LoVo (cell line): ENCODE measurements around the gene CHST8.
A peak's percentile ranks its signal among the peaks of the same experiment; 100 is the strongest.

ENCODE experiments used
- DNase-seq: peaks from one replicate; pipeline ENCODE4 v3.0.0-alpha.2; 2016; ENCODE audit warnings: low spot score

Gene CHST8

DNA sequence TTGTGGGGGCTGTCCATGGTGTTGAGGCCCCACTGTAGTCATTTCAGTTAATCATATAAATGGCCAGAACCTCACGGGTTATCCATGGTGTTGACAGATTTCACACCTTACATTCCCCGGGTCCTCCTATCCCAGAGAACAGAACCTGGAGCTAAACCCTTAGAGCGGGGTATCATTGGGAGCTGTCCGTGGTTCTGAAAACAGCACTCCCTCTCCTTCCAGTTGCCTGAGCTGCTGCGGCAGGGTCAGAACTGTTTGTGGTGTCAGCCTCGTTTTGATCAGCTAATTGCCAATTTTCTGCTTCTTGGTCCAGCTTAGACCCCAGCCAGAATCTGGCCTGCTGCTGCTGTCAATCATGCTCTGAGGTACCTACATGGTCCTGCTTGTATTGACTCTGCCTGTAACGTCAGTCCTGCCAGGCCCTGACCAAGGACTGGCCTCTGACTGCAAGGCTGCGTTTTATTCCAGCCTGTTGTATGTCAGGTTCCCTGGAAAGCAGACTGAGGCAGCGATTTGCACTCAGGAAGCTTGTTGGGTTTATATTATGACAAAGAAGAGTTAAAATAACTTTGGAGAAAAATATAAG lies 119.2 kb downstream of the CHST8 start:
- peak; percentile 38 for DNase-seq

DNA sequence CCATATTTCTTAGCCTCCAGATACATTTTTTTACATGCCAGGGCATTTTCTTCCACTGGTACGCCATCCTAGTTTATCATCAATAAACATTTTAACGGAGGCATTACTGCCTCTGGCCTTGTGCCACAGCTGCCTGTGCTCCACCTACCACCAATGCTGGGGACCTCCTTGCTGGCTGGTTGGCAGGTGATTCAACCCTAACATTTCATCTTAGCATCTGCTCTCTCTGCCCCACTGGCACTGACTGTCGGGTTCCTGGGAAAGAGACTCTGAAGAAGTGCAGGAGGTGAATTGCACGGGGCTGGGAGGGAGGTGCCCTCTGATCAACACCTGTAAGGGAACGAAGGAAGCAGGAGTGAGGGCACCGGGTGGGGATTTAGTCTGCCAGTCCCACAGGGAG lies 123.5 kb downstream of the CHST8 start:
- DNase-seq, result no peak

DNA sequence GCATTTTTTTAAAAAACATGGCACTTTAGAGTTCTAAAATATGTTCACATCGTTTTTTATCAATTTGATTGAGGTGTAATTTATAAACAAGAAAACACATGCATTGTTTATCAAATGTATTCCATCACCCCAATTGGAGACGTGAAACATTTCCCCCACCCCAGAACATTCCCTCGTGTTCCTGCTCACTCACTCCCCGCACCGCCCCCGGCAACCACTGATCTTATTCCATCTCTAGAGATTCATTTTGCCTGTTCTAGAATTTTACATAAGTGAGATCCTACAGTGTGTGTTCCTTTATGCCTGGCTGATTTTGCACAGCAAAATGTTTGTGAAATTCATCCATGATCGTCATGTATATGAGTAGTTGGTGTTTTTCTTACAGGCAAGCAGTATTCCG lies 124.4 kb downstream of the CHST8 start:
- no peak for DNase-seq

DNA sequence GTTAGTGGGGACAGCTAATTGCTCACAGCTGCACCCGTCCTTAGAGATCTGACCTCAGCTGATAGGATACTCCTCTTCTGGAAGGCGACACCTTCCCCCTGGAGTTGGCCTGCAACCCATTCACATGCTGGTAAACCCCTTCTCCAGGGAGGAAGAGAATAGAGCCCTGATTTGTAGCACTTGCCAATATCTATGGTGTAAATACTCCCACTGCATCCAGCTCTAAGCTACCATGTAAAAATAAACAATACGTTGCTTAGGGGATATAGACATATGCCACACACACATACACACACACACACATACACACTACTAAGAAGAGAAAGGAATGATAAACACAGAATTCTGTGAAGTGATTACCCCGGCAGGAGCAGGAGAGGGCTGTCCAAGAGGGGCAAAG lies 125.5 kb downstream of the CHST8 start:
- DNase-seq, result no peak

DNA sequence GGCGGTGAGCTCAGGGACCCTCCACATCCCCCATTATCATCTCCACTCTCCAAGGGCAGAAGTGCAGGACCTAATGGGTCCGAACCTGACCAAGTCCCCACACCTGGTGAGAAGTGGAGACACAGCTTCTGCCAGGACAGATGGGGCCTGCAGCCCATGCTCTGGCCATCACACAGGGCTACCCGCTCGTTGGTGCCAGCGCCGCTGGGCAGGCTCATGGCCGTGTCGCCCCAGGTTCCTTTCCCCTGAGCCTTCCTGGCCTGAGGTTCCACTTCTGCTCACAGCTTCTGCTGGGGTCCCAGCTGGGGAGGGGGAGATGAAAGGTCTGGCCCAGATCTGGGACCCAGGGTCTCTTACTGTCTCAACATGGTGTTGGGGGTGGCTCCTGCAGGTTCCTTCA lies 126.5 kb downstream of the CHST8 start:
- no peak for DNase-seq

DNA sequence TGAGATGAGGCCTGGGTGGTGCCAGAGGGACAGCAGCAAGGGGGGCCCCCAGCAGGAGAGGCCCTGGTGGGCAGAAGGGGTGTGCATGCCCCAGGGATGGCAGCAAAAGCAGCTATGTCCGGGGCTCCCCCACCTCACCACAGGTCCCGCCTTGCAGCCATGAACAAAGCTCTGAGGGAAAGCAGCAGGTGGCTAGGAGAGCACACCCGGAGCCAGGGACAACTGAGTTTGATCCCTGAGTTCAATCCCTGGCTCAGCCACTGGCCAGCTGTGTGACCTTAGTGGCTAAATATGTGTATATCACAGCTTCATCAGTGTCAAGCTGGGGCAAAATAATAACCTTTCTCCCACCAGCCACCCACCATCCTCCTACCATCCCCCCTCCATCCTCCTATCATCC lies 127.3 kb downstream of the CHST8 start:
- DNase-seq, result no peak

DNA sequence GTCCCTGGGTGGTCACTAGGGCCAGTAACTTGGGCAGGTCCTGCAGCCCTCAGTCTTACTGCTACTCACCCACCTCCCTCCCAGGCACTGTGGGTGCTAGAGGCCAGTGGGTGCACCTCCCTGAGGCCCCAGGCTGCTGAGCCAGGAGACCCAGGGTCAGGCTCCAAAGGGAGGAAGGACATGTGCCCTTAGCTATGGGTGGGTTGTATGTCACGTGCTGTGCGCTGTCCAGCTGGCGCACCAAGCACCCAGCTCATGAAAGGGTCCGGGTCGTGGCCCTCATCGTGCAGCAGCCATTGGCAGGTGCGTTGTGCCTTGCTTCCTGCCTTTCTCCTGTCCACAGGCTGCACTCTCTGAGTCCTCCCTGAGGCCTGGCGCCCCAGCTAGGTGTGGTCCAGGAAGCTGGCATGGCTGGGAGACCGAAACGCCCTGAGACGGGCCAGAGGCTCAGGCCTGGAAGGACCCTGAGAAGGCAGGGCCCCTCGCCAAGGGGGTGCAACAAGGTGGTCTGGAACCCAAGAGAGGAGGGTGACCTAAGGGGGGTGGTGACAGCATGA lies 127.9 kb downstream of the CHST8 start:
- DNase-seq, result no peak

DNA sequence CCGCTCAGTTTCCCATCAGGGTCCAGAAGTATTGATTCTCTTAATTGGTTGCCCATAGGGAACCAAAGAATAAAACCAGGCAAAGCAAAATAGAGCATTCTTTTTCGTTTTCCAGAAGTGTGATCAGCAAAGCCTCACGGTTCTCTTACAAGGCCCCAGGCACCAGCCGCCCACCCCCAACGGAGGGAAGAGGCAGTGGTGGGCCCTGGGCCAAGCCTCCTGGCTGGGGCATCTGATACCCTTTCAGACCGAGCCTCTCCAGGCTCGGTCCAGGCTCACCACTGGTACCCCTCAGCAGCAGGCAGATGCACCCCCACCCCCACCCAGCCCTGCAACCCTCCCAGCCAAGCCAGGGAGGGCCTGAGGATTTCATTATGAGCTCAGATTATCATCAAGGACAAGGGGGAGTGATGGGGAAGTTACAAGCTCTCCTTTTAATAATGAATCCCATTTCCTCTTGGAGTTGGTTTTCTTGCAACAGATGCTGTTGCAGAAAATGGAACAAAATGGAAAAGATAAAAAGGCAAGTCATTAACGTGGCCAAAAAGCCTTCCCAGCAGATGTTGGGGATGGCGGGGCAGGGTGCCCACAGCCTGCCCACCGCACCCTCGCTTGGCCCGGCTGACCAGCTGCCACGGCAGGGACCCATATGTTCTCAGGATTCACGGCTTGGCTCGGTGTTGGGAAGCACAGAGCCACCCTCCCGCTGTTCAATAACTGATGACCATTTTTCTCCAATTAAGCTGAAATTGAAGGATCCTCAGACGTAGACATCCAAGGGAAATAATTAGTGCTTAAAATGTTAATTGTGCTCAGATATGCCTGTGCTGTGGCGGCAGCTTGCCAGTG lies 129.1 kb downstream of the CHST8 start:
- DNase-seq, result no peak

DNA sequence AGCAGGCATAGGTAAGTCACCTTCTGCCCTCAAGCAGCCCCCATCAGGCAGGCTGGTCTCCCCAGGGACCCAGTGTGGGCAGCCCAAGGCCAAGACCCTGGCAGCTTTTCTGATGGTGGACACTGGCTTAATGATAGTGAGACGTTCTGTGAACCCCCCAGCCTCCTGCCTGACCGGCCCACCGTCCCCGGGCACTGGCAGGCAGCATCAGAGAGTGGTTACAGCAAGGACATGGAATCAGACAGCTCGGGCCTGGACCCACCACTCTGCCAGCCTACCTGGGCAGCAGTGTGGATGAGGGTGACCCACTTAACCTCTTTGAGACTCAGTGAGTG lies 129.7 kb downstream of the CHST8 start:
- no peak for DNase-seq

DNA sequence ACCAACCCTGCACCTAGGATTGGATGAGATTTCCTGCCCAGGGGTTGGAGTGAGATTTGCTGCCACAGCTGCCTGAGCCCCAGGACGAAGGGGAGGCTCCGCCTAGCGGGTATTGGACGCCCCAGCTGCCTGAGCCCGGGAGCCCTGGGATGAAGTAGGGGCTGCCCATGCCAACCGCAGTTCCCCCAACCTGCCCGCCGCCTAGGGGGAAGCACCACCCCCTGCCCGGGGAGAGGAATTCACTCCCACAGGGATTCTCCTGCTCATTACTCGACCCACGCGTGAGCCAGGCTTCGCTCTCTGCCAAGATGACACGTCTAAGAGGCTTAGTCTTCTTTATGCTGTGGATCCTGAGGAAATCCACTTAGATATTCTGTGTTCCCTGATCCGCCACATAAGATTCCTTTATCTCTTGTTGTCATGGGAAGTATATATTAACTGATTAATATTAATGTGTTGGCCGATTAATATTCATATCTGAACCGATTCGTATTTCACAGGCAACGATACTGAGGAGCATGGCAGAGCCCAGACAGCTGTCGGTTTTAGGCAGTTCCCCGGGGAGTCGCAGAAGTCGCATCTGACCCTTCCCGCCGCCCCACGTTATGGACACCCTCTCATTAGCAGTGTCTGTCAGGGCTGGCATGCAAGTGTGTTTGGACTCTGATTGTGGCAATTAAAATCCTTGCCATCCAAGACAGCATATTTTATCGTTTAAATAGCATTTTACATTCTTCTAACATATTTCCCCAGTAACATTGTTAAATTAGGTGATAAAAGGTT lies 130.5 kb downstream of the CHST8 start:
- no peak for DNase-seq

DNA sequence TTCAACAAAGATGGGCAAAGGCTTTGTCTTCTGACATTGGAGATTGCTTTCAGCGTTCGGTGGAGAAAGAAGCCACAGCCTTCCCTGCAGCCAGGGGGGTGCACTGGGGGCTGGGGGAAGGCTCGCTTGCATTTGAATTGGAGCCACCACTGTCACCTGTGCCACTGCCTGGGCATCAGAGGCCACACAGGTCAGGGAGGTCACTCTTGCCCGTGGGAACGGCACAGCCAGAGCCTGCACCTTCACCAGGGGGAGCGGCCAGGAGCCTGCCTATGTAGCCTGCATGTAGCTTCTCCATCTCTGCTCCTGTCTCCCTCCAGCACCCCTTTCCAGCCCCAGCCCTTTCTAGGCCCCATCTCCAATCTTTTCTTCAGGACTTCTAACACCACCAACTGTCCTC lies 131.2 kb downstream of the CHST8 start:
- no peak for DNase-seq

DNA sequence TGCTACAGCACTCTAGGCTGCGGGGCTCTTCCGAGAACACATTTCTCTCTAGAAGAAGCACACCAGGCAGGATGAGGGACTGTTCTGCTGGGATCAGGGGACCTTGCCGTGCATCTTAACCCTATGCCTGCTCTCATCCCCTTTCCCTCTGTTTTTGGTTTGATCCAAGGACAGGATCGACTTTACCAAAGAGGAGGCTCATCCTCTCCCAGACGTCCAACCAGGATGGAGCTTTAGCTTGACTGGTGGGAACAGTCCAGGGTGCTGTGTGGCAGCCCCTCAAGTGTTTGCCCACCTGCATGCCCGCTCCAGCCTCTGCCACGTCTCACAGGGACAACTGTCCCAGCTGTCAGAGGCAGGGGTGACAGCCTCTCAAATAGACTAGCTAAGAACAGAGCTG lies 132.6 kb downstream of the CHST8 start:
- DNase-seq, result no peak

DNA sequence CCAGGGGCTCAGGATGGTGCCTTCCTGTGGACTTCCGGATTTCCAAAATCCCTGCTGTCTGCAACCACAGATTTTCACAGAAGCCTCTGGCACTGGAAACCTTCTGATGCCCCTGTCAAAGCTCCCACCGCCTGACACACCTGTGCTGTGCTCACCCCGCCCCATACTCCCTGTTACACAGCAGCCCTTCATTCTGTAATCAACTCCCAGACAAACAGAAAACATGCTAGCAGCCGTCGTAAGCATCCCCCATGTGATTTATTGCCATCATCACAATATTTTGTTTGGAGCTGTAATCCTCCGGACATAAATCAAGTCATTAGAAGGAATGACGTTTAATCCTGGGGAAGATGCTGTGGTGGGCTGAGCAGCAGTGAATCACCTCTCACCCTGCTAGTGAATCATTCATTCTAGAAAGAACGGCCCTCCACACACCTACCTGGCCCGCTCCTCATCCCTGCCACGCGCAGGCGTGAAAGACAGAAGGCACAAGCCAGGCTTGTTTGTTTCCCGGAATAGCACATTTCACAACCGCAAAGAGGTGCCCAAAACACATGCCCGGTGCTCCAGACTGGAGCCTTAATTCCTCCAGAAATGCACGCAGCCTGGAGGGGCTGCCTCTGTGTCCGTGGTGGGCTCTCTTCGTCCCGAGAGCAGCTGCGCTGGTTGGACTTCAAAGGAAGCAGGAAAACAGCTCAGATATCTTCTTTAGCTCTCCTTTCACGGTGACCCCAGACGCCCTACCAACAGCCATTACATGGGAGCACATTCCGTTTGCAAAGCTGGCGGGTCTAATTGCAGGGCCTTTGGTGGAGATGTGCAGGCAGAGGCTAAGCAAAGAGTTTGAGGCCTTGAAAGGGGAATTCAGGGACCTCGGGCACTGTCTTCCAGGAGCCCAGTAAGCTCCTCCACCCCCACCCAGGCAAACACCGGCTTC lies 133.6 kb downstream of the CHST8 start:
- DNase-seq, result no peak

DNA sequence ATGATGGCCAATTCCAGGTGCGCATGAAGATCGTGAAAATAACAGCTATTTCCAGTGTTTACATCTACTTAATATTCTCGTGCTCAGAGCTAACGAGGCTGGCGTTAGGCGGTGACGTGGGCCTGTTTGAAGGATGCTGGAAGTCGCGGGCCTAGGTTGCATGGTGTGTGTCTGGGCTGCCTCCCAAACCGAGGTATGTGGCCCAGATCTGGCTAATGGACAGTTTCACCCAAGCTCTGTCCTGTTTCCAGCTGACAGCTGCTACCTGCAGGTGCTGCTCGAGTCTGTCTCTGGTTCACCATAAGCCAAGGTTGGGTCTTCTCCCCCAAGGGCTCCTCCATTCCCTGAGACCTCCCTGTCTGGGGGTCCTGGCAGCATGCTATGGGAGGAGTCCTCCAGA lies 134.4 kb downstream of the CHST8 start:
- no peak for DNase-seq

DNA sequence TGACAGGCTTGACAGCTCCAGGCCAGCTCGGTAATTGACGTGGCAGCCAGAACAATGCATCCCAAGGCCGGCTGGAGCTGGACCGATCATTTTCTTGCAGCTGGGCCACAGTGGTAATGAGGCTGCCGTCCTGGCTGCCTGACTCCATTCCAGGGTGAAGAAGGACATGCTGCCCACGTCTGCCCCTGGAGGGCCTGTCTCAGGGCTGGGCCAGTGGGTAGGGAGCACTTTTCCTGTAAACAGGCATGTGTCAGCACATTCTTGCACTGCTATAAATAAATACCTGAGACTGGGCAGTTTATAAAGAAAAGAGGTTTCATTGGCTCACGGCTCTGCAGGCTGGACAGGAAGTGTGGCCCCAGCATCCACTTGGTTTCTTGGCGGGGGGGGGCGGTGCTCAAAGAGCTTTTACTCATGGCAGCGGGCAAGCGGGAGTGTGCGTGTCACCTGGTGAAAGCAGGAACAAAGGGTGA lies 136.8 kb downstream of the CHST8 start:
- peak; percentile 12 for DNase-seq

DNA sequence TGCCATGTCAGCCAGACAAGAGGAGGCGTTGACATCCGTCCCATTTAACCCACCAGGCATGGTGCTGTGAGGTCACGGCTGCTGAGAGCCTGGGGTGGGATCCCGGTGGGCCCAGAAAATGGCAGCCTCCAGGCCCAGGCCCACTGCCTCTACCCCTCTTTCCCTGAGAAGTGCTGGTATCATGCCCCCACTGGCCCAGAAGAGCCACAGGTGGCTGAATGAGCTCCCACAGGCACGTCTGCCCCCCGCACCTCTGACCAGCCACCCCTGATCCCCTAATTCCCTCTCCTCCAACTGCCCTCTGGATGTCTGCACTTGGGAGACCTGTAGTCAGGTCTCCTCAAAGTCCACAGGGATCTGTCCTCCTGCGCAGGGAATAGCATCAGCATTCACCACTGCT lies 137.6 kb downstream of the CHST8 start:
- DNase-seq, result no peak

DNA sequence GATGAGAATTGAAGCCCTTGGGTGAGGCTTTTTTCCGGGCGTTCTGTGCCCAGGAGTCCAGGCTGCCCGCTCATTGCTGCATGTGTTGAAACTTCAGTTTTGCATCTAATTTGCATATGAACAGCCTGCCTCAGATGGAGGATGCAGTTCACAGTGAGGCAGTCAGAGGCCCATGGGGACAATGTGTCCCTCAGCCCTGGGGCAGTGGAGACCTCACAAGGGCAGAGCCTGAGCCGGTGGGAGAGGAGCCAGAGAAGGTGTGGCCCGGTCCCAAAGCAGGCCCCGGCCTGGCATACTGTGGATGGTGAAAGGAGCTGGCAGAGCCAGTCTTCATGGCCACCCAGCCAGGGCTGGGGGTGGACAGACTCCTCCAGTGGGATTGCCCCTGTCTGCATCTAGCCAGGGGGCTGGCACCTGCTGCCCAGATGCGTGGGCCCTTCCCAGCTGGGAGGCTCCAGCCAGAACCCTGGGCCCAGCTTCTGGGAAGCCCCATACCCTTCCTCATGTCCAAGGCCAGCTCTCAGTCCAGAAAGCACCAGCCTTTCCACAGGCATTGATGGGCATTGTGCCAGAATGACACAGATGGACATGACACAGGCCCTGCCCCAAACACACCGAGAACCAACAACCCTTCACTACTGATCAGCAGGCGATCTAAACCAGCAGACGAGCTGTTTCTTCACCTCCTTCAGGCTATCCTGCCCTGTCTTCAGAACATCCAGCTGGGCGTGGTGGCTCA lies 142.0 kb downstream of the CHST8 start:
- no peak for DNase-seq

DNA sequence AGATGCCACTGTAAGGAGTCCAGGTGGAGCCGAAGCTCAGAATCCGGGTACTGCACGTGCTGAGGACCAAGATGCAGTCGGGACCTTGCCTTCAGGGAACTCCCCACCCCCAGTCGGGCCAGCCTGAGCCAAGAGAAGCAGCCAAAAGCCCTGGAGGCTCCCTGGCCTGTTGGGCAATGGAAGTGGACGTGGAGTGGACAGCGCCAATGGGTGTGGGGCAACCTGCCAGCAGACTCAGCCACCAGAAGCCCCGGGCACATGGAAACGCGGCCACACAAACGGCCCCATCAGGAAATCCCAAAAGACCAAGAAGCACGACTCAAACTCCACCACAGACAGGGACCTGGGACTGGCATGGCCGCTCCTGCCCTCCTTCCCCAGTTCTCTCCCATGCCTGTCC lies 144.9 kb downstream of the CHST8 start:
- DNase-seq, result no peak

DNA sequence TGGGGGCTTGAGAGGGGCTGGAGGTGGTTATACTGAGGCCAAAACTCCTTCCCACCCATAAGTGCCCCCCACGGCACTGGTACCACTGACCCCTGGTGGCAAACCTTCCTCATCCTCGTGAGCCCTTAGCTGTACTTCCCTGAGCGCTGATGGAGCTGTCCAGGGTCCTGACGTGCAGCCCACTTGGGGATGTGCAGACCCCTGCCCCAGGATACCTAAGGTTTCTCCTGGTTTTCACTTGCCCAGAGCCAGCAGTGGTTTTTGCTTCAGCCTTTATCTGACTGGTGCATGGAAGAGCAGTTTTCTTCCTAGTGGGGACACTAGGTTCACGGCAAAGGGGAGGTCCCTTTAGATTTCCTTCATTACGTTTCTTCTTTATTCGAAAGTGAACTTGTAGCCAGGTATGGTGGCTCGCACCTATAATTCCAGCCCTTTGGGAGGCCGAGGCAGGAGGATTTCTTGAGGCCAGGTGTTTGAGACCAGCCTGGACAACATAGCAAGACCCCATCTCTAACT lies 146.2 kb downstream of the CHST8 start:
- peak; percentile 20 for DNase-seq

DNA sequence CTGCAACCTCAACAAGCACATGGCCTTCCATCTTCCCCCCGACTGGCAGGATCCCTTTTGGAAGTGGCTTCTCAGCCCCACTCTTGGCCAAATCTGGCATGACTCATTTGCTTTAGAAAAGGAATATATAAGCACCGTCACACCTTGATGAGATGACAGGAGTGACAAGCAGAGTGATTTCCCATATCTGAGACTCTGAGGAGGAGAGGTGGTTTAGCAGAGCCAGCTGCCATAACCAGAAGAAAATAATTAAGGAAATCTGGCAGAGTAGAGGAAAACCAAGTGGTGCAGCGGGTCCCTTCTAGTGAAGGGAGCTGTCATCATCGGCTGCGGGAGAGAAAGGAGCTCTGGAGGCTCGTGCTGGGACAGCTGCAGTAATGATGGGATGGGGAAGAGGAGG lies 147.5 kb downstream of the CHST8 start:
- no peak for DNase-seq

DNA sequence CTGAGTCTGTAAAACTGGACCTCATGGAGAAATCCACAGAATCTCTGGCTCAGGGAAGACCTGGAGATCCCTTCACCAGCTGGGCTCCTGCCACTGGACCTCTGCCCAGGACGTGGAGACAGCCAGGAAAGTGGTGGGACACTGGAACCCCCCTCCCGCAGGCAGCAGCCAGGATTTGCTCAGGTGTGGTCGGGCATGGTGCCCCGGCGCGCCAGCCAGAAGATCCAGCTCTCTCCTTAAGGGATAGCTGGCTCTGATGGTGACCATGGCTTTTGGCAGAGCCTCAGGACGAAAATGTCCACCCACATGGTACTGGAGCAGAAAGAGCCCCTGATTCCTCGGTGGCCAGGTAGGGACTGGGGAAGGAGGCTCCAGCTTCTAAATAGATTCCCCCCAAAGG lies 148.4 kb downstream of the CHST8 start:
- DNase-seq, result no peak
